Glomerular endothelial cell (primary cell): ENCODE results near the gene ABCA4. TPM values are rescaled to one million over a fixed set of nuclear protein-coding genes. Genes with fewer than 3 reads are reported as not detected.

Experiments
- DNase-seq: peaks from one replicate; pipeline ENCODE4 v3.0.0-alpha.2; 2011; ENCODE audit warnings: low read depth, low spot score; ENCODE audit errors: extremely low read depth
- total RNA-seq: library from RNA; depleted of rRNA; stranded (reverse); fragments of >200 nt; gene quantifications from 2 replicates; pipeline ENCODE4 v1.2.3, GENCODE V29; 2015

The ABCA4 gene
- total RNA-seq, 1 donor from 2014 or later = 7.0 TPM

GRCh38 chr1:94031591-94031990, 89.4 kb downstream of the ABCA4 start:
- no peak for DNase-seq

DNA sequence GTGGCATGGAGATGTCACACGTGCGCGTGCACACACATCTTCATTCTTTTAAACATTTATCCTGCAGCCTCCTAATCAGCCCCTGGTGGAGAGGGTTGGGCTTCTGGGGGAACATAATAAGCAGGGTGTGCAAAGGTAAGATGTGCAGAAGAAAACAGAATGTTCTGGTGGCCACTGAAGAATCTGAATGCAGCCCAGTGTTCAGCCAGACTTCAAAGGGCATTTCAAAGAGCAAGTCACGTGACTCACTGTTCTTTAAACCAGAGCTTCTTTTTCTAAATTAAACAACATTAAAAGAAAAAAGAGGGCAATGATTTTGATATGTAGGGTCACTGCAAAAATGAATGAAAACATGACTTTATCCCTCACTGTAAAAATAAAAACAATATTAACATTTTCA, 89.8 kb downstream of the ABCA4 start:
- no peak for DNase-seq

GRCh38 chr1:94029130-94029993, 91.6 kb downstream of the ABCA4 start:
- no peak for DNase-seq

GRCh38 chr1:94027721-94028515, 93.0 kb downstream of the ABCA4 start:
- DNase-seq = no peak

DNA sequence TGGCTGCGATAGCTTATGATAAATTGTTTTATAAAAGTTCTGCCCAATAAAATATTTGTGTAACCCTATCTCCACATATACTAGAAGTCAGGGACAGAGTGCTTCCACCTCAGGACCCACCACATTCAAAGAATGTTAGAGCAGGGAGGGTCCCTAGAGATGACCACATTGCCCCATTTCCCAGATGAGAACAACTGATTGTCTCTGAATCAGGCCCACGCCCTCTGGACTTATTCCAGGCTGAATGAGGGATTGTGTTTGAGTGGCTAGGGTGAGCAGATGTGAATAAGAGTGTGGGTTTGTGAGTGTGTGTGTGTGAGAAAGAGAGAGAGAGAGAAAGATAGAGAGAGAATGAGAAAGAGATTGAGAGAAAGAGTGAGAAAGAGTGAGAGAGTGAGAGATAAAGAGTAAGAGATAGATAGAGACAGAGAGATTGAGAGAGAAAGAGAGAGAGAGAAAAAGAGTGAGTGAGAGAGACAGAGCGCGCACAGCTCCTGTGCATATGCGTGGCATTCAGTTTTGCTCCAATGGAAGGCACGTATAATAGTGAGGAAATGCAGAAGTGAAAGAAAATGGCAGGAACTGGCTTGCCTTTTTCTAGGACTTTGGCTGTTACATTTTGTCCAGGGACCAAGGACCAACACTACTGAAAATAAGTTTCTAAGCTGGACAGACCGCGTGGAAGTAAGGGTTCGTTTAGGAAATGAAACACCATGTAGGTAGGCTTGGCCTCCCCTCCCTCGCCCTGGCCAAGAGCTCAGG, 94.1 kb downstream of the ABCA4 start:
- DNase-seq = no peak

DNA sequence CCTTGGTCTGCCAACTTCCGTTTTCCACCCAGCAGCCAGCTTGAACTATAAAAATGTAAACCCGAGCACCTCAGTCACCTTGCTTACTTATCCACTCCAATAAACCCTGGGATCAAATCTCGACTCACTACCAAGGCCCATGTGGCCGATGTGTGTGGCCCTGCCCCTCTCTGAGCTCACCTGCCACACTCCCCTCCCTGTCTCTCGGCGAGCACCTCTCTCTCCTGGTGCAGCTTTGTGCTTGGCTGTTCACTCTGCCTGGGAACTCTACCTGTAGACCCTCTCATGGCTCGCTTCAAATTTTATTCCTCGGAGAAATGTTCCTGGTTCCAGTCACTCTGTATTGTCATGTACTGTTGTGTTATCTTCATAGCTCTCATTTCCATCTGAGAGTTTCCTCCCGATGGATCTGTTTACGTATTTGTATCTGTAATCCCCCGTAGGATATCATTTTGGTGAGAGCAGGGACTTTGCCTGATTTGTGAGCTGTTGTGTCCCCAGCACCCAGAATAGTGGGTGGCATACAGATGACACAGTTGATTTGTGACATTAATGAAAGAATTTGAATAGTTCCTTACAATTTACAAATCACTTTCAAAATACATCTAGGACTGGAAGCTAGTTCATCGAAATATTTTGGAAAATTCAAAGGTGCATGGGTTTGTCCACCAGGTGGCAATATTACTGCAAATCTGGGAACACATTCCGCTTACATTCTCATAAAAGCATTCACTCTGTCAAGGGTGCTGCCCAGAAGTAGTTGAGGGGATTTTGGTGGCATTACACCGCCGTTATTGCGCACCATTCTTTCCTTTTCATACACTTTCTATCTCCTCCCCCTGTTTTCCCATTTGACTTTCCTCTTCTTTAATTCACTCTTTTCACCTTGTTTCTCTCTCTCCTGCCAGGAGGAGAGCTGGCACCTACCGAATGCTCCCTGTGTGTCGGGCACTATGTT, 95.3 kb downstream of the ABCA4 start:
- no peak for DNase-seq

GRCh38 chr1:94024104-94024792, 96.7 kb downstream of the ABCA4 start:
- DNase-seq = no peak

- no peak for DNase-seq
Observed at GRCh38 chr1:94022471-94023189, 98.3 kb downstream of the ABCA4 start.

GRCh38 chr1:94020764-94021579, 100.0 kb downstream of the ABCA4 start:
- no peak for DNase-seq

DNA sequence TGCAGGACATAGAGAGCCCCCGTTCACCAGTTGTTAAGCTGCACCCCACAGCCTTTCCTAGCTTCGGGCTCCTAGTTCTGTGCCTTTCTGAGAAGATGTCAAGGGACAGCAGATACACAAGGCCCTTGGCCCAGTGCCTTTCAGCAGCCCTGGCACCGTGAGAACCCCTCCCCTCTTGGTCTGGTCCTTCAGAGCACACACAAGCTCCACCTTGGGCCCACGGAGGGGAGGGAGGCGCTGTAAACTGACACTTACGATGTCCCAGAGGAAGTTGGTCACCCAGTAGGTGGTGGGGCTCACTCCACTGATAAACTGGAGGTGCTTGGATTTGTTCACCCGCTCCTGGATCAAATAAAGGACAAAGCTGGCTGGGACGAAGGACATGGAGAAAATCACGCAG, 101.6 kb downstream of the ABCA4 start:
- DNase-seq = no peak

- no peak for DNase-seq
Observed at GRCh38 chr1:94017155-94017829, 103.7 kb downstream of the ABCA4 start.

- DNase-seq = no peak
Observed at GRCh38 chr1:94015489-94015817, 105.5 kb downstream of the ABCA4 start.

DNA sequence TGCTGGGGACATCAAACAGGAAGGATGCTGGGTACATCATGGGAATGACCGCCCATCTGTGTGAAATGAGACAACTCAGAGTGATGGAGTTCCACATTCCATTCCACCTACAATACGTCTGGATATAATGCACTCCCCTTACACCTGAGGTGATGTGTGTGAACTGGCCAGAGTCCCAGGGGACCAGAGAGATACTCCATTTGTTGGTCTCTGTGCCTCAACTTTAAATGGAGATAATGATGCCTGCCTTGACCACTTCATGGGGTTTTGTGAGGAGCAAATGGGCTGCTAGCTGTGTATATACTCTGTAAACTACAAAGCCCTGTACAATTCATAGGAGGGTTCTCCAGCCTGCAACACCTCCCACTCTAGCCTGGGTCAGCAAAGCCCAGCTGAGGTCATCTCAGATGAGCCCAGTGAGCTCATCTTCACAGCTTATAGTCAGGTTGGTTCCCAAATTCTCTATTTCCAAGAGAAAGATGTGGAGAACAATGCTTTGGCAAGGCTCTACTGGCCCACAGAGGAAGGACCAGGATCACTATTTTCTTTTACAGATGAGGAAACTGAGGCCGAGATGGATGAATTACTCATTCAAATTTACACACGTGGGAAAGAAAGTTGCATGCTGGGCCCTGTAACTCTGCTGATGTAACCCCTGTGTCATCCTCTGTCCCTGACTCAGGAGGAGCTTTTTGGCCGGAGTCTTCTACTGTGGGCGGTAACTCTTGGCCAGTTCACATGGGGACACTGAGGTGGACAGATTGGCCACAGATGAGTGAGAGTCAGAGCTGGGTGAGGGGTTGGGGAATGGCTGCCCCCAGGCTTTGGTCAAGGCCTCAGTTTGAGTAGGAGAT, 106.1 kb downstream of the ABCA4 start:
- no peak for DNase-seq

DNA sequence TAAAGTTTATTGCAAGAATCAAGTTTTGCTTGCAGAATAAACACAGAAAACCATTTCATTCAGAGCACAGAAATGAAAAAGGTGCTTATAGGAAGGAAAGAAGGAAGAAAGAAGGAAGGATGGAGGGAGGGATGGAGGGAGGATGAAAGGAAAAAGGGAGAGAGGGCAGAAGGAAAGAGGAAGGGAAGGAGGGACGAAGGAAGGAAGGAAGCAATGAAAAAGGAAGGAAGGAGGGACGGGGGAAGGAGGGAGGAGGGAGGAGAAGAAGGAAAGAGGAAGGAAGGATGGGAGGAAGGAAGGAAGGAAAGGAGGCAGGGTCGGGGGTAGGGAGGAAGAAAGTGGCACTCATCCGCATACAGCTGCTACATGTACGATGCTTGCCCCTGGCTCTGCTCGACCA, 106.9 kb downstream of the ABCA4 start:
- DNase-seq = no peak

DNA sequence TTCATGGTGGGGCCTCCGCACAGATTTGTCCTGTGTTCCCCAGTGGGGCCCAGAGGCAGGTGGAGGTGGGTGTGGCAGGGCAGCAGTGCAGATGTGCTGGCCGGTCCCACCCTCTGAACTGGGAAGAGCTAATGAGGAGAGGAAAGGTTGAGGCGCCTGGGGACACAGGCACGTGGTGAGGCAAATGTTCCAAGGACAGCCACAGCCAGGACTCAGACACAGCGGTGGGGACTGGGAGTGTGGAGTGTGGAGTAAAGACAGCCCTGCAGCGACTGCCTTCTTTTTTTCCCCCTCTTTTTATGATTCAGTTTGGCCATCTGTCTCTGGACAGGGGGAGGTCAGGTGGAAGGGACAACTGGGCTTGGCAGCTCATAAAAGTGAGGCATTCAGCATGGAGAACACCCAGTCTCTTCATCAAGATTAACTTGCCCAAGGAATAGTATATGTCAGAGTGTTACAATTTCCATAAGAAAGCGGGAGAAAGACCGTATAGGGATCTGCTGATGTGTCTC, 107.5 kb downstream of the ABCA4 start:
- DNase-seq = no peak

GRCh38 chr1:94012708-94013366, 108.1 kb downstream of the ABCA4 start:
- DNase-seq = no peak
